Measurements from ENCODE around the gene GPBAR1. TPM values are rescaled to one million over a fixed set of nuclear protein-coding genes. Genes with fewer than 3 reads are reported as not detected.

The GPBAR1 gene
- total RNA-seq, 1 experiment from 2014 or later, result 0.29 TPM

DNA sequence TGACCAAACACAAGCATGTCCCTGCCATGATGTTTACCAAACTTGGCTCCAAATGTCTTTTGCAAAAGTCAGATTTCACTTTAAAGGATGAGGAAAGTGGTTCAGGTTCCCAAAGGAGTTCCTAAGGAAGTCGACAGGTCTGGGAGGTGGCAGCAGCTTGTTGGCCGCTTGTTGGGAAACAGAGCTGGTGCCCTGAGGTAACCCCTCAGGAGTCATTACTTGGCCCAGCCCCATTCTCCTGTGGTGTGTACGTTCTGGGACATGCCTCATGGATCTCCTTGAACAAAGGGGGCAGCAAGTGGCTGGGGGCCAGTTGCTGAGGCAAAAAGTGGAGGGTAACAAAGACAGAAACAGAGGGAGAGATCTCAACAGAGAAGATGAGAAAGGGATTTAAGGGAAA is 20.6 kb downstream of the GPBAR1 start:
- H3K4me3 ChIP-seq (ENCODE audit: low read depth, low read length), result no peak overlapping the region
- Mint-ChIP-seq H3K27ac (ENCODE audit: unreplicated experiment) (peak overlapping the region; percentile 70), H3K36me3 (ENCODE audit: insufficient read depth, unreplicated experiment) (peaks cover 89% of the 10 kb centered on the region), H3K9me3 (ENCODE audit: unreplicated experiment) (no peaks in the 10 kb centered on the region), H3K4me3 (ENCODE audit: unreplicated experiment) (peak overlapping the region; percentile 28), H3K4me1 (ENCODE audit: low read depth, unreplicated experiment) (peaks cover 27% of the 10 kb centered on the region), H3K27me3 (ENCODE audit: insufficient read depth, unreplicated experiment) (no peaks in the 10 kb centered on the region)
- DNase-seq, result no peak
- no peaks in the 10 kb centered on the region for H3K27me3 ChIP-seq (replicated peaks; ENCODE audit: control insufficient read depth, insufficient read depth, low read length)
- H3K9me3 ChIP-seq, result no peaks in the 10 kb centered on the region
- intact Hi-C loops (cut with micrococcal nuclease; ENCODE audit: unreplicated experiment), result no loop called here
- ChIA-PET POLR2A (interaction anchor here (1.1 kb wide), 1 partner anchor 13 kb away, joined by 12 read pairs; no protein-coding TSS in a partner anchor), CTCF (no interaction called here)
- TF ChIP-seq, protein P1, sequence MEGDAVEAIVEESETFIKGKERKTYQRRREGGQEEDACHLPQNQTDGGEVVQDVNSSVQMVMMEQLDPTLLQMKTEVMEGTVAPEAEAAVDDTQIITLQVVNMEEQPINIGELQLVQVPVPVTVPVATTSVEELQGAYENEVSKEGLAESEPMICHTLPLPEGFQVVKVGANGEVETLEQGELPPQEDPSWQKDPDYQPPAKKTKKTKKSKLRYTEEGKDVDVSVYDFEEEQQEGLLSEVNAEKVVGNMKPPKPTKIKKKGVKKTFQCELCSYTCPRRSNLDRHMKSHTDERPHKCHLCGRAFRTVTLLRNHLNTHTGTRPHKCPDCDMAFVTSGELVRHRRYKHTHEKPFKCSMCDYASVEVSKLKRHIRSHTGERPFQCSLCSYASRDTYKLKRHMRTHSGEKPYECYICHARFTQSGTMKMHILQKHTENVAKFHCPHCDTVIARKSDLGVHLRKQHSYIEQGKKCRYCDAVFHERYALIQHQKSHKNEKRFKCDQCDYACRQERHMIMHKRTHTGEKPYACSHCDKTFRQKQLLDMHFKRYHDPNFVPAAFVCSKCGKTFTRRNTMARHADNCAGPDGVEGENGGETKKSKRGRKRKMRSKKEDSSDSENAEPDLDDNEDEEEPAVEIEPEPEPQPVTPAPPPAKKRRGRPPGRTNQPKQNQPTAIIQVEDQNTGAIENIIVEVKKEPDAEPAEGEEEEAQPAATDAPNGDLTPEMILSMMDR (IDR thresholded peaks at IDR 0.05; ENCODE audit: insufficient read depth in 1 of 2, low read depth in 1 of 2, low read length in 1 of 2, severe bottlenecking in 1 of 2, unreplicated experiment in 1 of 2), result no peak
- no TSS peak for BruUV-seq (replicated peaks)
- H3K4me1 ChIP-seq, result peaks cover 44% of the 10 kb centered on the region
- peaks cover 6% of the 10 kb centered on the region for H3K36me3 ChIP-seq (ENCODE audit: control insufficient read depth, insufficient read depth, low read length)

DNA sequence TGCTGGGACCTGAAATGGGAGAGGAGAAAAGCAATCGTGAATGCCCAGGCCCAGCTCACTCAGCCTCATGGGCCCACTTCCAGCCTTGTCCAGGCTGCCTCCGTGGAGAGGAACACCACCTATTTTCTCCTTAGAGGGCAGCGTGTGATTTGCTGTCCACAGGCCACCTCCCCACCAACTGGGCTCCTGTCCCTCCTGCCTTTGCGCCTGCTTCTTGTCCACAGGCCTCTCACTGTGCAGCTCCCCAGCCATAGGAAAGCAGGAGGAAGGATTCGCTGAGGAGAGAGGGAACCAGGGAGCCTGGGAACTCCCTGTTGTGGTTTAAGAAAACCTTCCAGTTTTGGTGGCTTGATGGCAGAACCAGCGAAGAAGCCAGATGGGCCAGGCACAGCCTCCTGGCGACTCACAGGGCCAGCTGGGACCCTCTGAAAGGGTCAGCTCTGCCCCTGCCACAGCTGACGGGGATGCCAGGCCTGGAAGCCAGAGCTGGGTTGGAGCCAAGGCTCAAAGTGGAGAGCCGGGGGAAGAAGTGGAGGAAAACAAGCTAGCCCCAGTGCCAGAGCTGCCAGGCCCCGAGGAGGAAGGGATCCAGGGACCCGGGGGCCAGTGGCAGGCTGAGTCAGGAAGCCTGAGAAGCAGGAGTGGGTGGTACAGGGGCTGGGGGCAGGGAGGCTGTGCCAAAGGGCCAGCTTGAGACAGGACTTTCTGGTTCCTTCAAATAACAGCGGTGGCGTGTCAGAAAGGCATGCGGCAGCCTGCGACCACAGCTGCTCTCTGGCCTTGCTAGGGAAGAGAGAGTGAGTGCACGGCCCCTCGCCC is 21.6 kb downstream of the GPBAR1 start:
- H3K4me3 ChIP-seq (ENCODE audit: low read depth, low read length), result no peak overlapping the region
- CTCF ChIA-PET, result no interaction called here
- H3K27me3 ChIP-seq (replicated peaks; ENCODE audit: control insufficient read depth, insufficient read depth, low read length), result no peaks in the 10 kb centered on the region
- TF ChIP-seq, protein P1 (IDR thresholded peaks at IDR 0.05; ENCODE audit: insufficient read depth in 1 of 2, low read depth in 1 of 2, low read length in 1 of 2, severe bottlenecking in 1 of 2, unreplicated experiment in 1 of 2), result no peak
- no peaks in the 10 kb centered on the region for H3K27me3 Mint-ChIP-seq (ENCODE audit: insufficient read depth, unreplicated experiment)
- H3K4me1 ChIP-seq, result peaks cover 54% of the 10 kb centered on the region
- H3K4me3 Mint-ChIP-seq (ENCODE audit: unreplicated experiment), result no peak overlapping the region
- peak in 1 of 2 experiments; percentile 43 for DNase-seq
- peaks cover 89% of the 10 kb centered on the region for H3K36me3 Mint-ChIP-seq (ENCODE audit: insufficient read depth, unreplicated experiment)
- H3K27ac Mint-ChIP-seq (ENCODE audit: unreplicated experiment), result peak overlapping the region; percentile 87
- peaks cover 37% of the 10 kb centered on the region for H3K4me1 Mint-ChIP-seq (ENCODE audit: low read depth, unreplicated experiment)
- POLR2A ChIA-PET, result no interaction called here
- no TSS peak for BruUV-seq (replicated peaks)
- no peaks in the 10 kb centered on the region for H3K9me3 Mint-ChIP-seq (ENCODE audit: unreplicated experiment)
- H3K9me3 ChIP-seq, result no peaks in the 10 kb centered on the region
- intact Hi-C loops (cut with micrococcal nuclease; ENCODE audit: unreplicated experiment), result no loop called here
- peaks cover 6% of the 10 kb centered on the region for H3K36me3 ChIP-seq (ENCODE audit: control insufficient read depth, insufficient read depth, low read length)

DNA sequence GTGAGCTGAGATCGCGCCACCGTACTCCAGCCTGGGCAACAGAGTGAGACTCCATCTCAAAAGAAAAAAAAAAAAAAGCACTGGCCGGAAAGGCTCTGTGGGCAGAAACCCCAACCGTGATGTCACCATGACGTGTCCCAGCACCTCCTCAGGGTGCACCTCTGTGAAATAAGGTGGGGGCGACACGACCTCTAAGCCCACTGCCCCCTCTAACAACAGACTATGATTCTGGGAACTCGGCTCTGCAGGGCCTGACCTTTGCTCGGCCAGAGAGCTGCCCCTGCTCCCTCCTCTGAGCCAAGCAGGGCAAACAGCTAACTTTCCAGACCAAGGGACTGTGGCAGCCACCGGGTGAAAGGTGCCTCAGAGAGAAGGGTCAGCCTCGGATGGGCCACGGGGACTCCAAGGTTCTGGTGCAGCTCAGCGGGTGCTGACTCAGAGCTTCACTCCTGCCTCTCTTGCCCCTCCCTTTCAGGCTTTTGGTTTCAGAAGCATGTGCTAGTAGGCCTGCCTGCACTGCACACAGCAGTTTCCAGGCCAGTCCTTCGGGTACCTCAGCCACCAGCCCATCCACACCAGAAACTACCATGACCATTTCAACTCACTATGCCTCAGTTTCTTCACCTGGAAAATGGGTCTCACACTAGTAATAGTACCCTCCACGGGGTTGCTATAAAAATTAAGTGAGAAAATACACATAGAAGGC is 23.4 kb downstream of the GPBAR1 start:
- H3K36me3 ChIP-seq (ENCODE audit: control insufficient read depth, insufficient read depth, low read length), result peaks cover 5% of the 10 kb centered on the region
- intact Hi-C loops (cut with micrococcal nuclease; ENCODE audit: unreplicated experiment), result no loop called here
- H3K9me3 Mint-ChIP-seq (ENCODE audit: unreplicated experiment), result no peaks in the 10 kb centered on the region
- H3K4me3 Mint-ChIP-seq (ENCODE audit: unreplicated experiment), result no peak overlapping the region
- H3K36me3 Mint-ChIP-seq (ENCODE audit: insufficient read depth, unreplicated experiment), result peaks cover 84% of the 10 kb centered on the region
- H3K27me3 Mint-ChIP-seq (ENCODE audit: insufficient read depth, unreplicated experiment), result no peaks in the 10 kb centered on the region
- no TSS peak for BruUV-seq (replicated peaks)
- H3K27ac Mint-ChIP-seq (ENCODE audit: unreplicated experiment), result peak overlapping the region; percentile 64
- ChIA-PET CTCF (interaction anchor here (0.9 kb wide), 1 partner anchor 9 kb away, joined by 4 read pairs; no protein-coding TSS in a partner anchor), POLR2A (interaction anchor here (1.2 kb wide), 1 partner anchor 9 kb away, joined by 12 read pairs; no protein-coding TSS in a partner anchor)
- H3K4me1 ChIP-seq, result peaks cover 72% of the 10 kb centered on the region
- TF ChIP-seq, protein P1 (IDR thresholded peaks at IDR 0.05; ENCODE audit: insufficient read depth in 1 of 2, low read depth in 1 of 2, low read length in 1 of 2, severe bottlenecking in 1 of 2, unreplicated experiment in 1 of 2), result no peak
- DNase-seq, result no peak
- no peaks in the 10 kb centered on the region for H3K27me3 ChIP-seq (replicated peaks; ENCODE audit: control insufficient read depth, insufficient read depth, low read length)
- H3K9me3 ChIP-seq, result no peaks in the 10 kb centered on the region
- no peak overlapping the region for H3K4me3 ChIP-seq (ENCODE audit: low read depth, low read length)
- H3K4me1 Mint-ChIP-seq (ENCODE audit: low read depth, unreplicated experiment), result peaks cover 48% of the 10 kb centered on the region
